Spleen (tissue), 7 donors: ENCODE measurements around the gene LRRC15.

Source experiments
- CTCF ChIP-seq, 11 experiments: fragments of 200-600 bp in 7 of 11; fragments of 450-650 bp in 4 of 11; sonication (generic) in 4 of 11; IDR thresholded peaks in 8 of 11; conservative IDR thresholded peaks in 3 of 11; 1 replicate in 7 of 11; 2 replicates in 4 of 11; pipeline versions ENCODE4 v1.4.0 to v1.8.0; 2016 to 2021; ENCODE audit warnings: antibody characterized with exemption in 11 of 11, inconsistent platforms in 4 of 11, mild to moderate bottlenecking in 1 of 11
- POLR2A ChIP-seq, 3 donors: fragments of 450-650 bp; IDR thresholded peaks; one replicate each; pipeline ENCODE4 v1.5.1; 2017; ENCODE audit warnings: antibody characterized with exemption in 3 of 3, mild to moderate bottlenecking in 1 of 3
- POLR2AphosphoS5 ChIP-seq, 3 donors: sonication (generic); formaldehyde crosslinking; IDR thresholded peaks; one replicate each; pipeline ENCODE4 v1.5.1; 2017; ENCODE audit warnings: antibody characterized with exemption in 3 of 3
- donor health status: DM: no; HTN: no; CAD: no; lungs with moderate emphysema.
- donor health status: DM: no; HTN: no; CAD: no.
- donor health status: DM: no; HTN: no; CAD: no.

- TF ChIP-seq CTCF (IDR thresholded peaks at IDR 0.05 in 8 of 11, conservative IDR thresholded peaks at IDR 0.05 in 3 of 11) (no peak), POLR2A (IDR thresholded peaks at IDR 0.05) (no peak), POLR2AphosphoS5 (IDR thresholded peaks at IDR 0.05) (no peak)
Observed at GRCh38 chr3:194346035-194346434, 23.5 kb downstream of the LRRC15 start.
